ENCODE data around the gene MAP3K13. TPM values are rescaled to one million over a fixed set of nuclear protein-coding genes. Genes with fewer than 3 reads are reported as not detected.

The MAP3K13 gene
- total and polyA plus RNA-seq, 2 of the 13 experiments (the other 11 are each of a cell fraction or from before 2014, with no cell fraction given): 24.2 to 26.5 TPM

GRCh38 chr3:185460719-185461350 lies 97.9 kb downstream of the MAP3K13 start:
- TF ChIP-seq ZBTB39 (CRISPR knock-in tag; IDR thresholded peaks at IDR 0.05): no peak
- no peak for TF ChIP-seq THYN1 (CRISPR knock-in tag; IDR thresholded peaks at IDR 0.05; ENCODE audit: borderline replicate concordance, low read depth)
- TF ChIP-seq STAG1 (CRISPR knock-in tag; IDR thresholded peaks at IDR 0.05): 0 out of 2 replicates have a peak, but pooled peaks have one; percentile 10
- no peak for TF ChIP-seq AHDC1 (CRISPR knock-in tag; IDR thresholded peaks at IDR 0.05; ENCODE audit: borderline replicate concordance)
- DNase-seq (ENCODE audit: low spot score): no peak
- no peak overlapping the region for H3K9ac ChIP-seq (ENCODE audit: insufficient read depth, low read depth, low read length)
- no peaks in the 10 kb centered on the region for H3K4me1 ChIP-seq (ENCODE audit: insufficient read depth, low read length)
- ATAC-seq: no peak
- WGBS (ENCODE audit: low lambda C conversion rate): 95% methylated on average over 6 of the region's 6 CpGs
- intact Hi-C loops (cut with micrococcal nuclease; ENCODE audit: unreplicated experiment) (no loop called here), in situ Hi-C loops (cut with HindIII; ENCODE audit: extremely low pct_ligation_motif_present, low pct_unique_long_range_greater_than_20kb) (no loop called here)
- no TSS peak for BruUV-seq (replicated peaks)
- POLR2A ChIA-PET: no interaction called here
- H3K36me3 ChIP-seq (replicated peaks in 1 of 2; ENCODE audit: control insufficient read depth in 1 of 2, insufficient read depth in 2 of 2, low read length in 2 of 2): peaks cover 10 to 49% of the 10 kb centered on the region in 2 experiments; a peak in 4 of 5 replicates
- FAIRE-seq: peak; percentile 15
- no peaks in the 10 kb centered on the region for H3K79me2 ChIP-seq (ENCODE audit: insufficient read depth, low read length)
- no peaks in the 10 kb centered on the region for H3K27me3 ChIP-seq (ENCODE audit: control insufficient read depth in 1 of 2, insufficient read depth in 2 of 2, low read length in 2 of 2)
- no peaks in the 10 kb centered on the region for H3K9me3 ChIP-seq (ENCODE audit: low read length)
- no peak overlapping the region for H3K4me2 ChIP-seq (ENCODE audit: low read depth, low read length)
- no peak overlapping the region for H3K27ac ChIP-seq (ENCODE audit: extremely low read length, insufficient read depth, low read length)
- no peaks in the 10 kb centered on the region for H4K20me1 ChIP-seq (ENCODE audit: insufficient read depth, low read length)
- H3K4me3 ChIP-seq (replicated peaks in 1 of 3; ENCODE audit: insufficient read depth in 1 of 3, low read depth in 2 of 3, low read length in 3 of 3): no peak overlapping the region
- CTCF ChIA-PET (ENCODE audit: low intra/inter-chr PET ratio, low total read pairs): interaction anchor here (1.2 kb wide), 1 partner anchor 114 kb away, joined by 4 read pairs; no protein-coding TSS in a partner anchor
- no peak overlapping the region for H2AFZ ChIP-seq (ENCODE audit: low read length)

Data from HepG2 (cell line).